Activated CD8-positive, alpha-beta memory T cell treated with anti-CD3 and anti-CD28 coated beads for 4 hours (primary cell): Measurements from ENCODE around the gene PDZK1IP1.

Experiments used
- DNase-seq, 2 donors: peaks; one replicate each; pipeline ENCODE4 v3.0.0-alpha.2; 2020; ENCODE audit warnings: low read depth in 2 of 2

Gene PDZK1IP1

GRCh38 chr1:47189844-47190508 lies at the start of gene PDZK1IP1:
TSS of gene PDZK1IP1 (minus strand) at chr1:47190036. CDS start at chr1:47189932, 104 bp downstream.
- DNase-seq = no peak

GRCh38 chr1:47238935-47239592 lies 49.2 kb upstream of the PDZK1IP1 start:
- DNase-seq = no peak

- no peak for DNase-seq
Observed at GRCh38 chr1:47235806-47236205, 46.0 kb upstream of the PDZK1IP1 start.

GRCh38 chr1:47235241-47235681 lies 45.4 kb upstream of the PDZK1IP1 start:
- DNase-seq = no peak

- DNase-seq = no peak
Observed at GRCh38 chr1:47233186-47233585, 43.4 kb upstream of the PDZK1IP1 start.

GRCh38 chr1:47232187-47232874 lies 42.5 kb upstream of the PDZK1IP1 start, which contains the start of gene TAL1:
TSS of gene TAL1 (minus strand) at chr1:47232225. CDS start at chr1:47225888, 6,337 bp downstream.
- DNase-seq = no peak

GRCh38 chr1:47231301-47232186 lies 41.7 kb upstream of the PDZK1IP1 start:
- no peak for DNase-seq

GRCh38 chr1:47230692-47231300 lies 41.0 kb upstream of the PDZK1IP1 start:
- DNase-seq = no peak

GRCh38 chr1:47229886-47230691 lies 40.3 kb upstream of the PDZK1IP1 start:
- DNase-seq = no peak

- DNase-seq = no peak
Observed at GRCh38 chr1:47229031-47229885, 39.4 kb upstream of the PDZK1IP1 start.

- DNase-seq = no peak
Observed at GRCh38 chr1:47228644-47229030, 38.8 kb upstream of the PDZK1IP1 start.

- no peak for DNase-seq
Observed at GRCh38 chr1:47227341-47228232, 37.8 kb upstream of the PDZK1IP1 start.

- DNase-seq = no peak
Observed at GRCh38 chr1:47226839-47227215, 37.0 kb upstream of the PDZK1IP1 start.

GRCh38 chr1:47226121-47226838 lies 36.4 kb upstream of the PDZK1IP1 start:
- no peak for DNase-seq

GRCh38 chr1:47225430-47226100 lies 35.7 kb upstream of the PDZK1IP1 start:
- no peak for DNase-seq

- no peak for DNase-seq
Observed at GRCh38 chr1:47224676-47225399, 35.0 kb upstream of the PDZK1IP1 start.
